ENCODE data around the gene ZGPAT. TPM values are rescaled to one million over a fixed set of nuclear protein-coding genes. Genes with fewer than 3 reads are reported as not detected.

The ZGPAT gene
- total and polyA plus RNA-seq, 2 of the 13 experiments (the other 11 are each of a cell fraction or from before 2014, with no cell fraction given), result 23.0 to 41.9 TPM

- TF ChIP-seq ZNF687 (CRISPR knock-in tag; IDR thresholded peaks at IDR 0.05) (peak; percentile 61; the same call in 1 of the 2 replicates), MEIS1 (CRISPR knock-in tag; IDR thresholded peaks at IDR 0.05; ENCODE audit: borderline replicate concordance) (no peak), NR2F2 (IDR thresholded peaks at IDR 0.05; ENCODE audit: borderline replicate concordance, low read depth) (0 out of 2 replicates have a peak, but pooled peaks have one; percentile 22), ZFP90 (CRISPR knock-in tag; IDR thresholded peaks at IDR 0.05; ENCODE audit: borderline replicate concordance) (no peak; the same call in 1 of the 2 replicates), ARHGAP35 (CRISPR knock-in tag; IDR thresholded peaks at IDR 0.05; ENCODE audit: borderline replicate concordance) (no peak; the same call in 1 of the 2 replicates), STAT5B (CRISPR knock-in tag; IDR thresholded peaks at IDR 0.05) (0 out of 2 replicates have a peak, but pooled peaks have one; percentile 3), NCOA1 (CRISPR knock-in tag; IDR thresholded peaks at IDR 0.05) (peak; percentile 25), GATA4 (IDR thresholded peaks at IDR 0.05; ENCODE audit: borderline replicate concordance, low read depth) (no peak), SOX6 (IDR thresholded peaks at IDR 0.05) (no peak), SOX6 (CRISPR knock-in tag; IDR thresholded peaks at IDR 0.05) (no peak), MZF1 (CRISPR knock-in tag; IDR thresholded peaks at IDR 0.05; ENCODE audit: borderline replicate concordance) (peak; percentile 37; the same call in 1 of the 2 replicates), ZSCAN5A (CRISPR knock-in tag; IDR thresholded peaks at IDR 0.05; ENCODE audit: borderline replicate concordance) (no peak), ONECUT2 (CRISPR knock-in tag; IDR thresholded peaks at IDR 0.05) (no peak), SMC3 (IDR thresholded peaks at IDR 0.05; ENCODE audit: low read length) (no peak), MNT (IDR thresholded peaks at IDR 0.05) (no peak), USF2 (IDR thresholded peaks at IDR 0.05; ENCODE audit: low read depth, low read length) (no peak), USF2 (CRISPR knock-in tag; IDR thresholded peaks at IDR 0.05; ENCODE audit: borderline replicate concordance) (no peak), ZSCAN21 (CRISPR knock-in tag; IDR thresholded peaks at IDR 0.05; ENCODE audit: borderline replicate concordance) (peak; percentile 10; the same call in 1 of the 2 replicates), ZNF33B (CRISPR knock-in tag; IDR thresholded peaks at IDR 0.05) (no peak), KAT2B (IDR thresholded peaks at IDR 0.05; ENCODE audit: borderline replicate concordance, low read depth, low read length) (no peak), POGZ (CRISPR knock-in tag; IDR thresholded peaks at IDR 0.05) (no peak), TEAD3 (CRISPR knock-in tag; optimal IDR thresholded peaks at IDR 0.05; ENCODE audit: borderline replicate concordance) (no peak), RBM39 (IDR thresholded peaks at IDR 0.05; ENCODE audit: low read depth, low read length, poor library complexity, severe bottlenecking) (no peak)
These were observed 33.5 kb downstream of the ZGPAT start (continued) for GRCh38 chr20:63741354-63741675.
